22Rv1 (cell line): ENCODE results near the gene GRPEL2.

ENCODE experiments used
- CTCF ChIP-seq: fragments of 450-650 bp; IDR thresholded peaks from 2 replicates; pipeline ENCODE4 v1.5.1; 2017; ENCODE audit warnings: mild to moderate bottlenecking
- ZFX ChIP-seq: fragments of 450-650 bp; IDR thresholded peaks from 2 replicates; pipeline ENCODE4 v1.6.1; 2017; ENCODE audit warnings: antibody characterized with exemption, borderline replicate concordance

GRCh38 chr5:149345892-149346222 lies 558 bp downstream of the GRPEL2 start:
- TF ChIP-seq CTCF = no peak
- no peak for TF ChIP-seq ZFX
